Endothelial cell of umbilical vein (primary cell): ENCODE data around the gene SEMA5A. TPM values are rescaled to one million over a fixed set of nuclear protein-coding genes. Genes with fewer than 3 reads are reported as not detected.

Source experiments
- BruUV-seq: library from RNA; stranded (reverse); fragments of 400-500 nt; replicated peaks from 2 replicates; lab custom pipeline; 2021; lab: Mats Ljungman, UMichigan
- CTCF ChIA-PET: fragments of 300-600, 350-600 bp; sonication (Branson Sonifier 250); formaldehyde crosslinking; loops from one replicate; lab custom pipeline; 2021; ENCODE audit warnings: antibody characterized with exemption, inconsistent platforms; lab: Charles Lee
- POLR2A ChIA-PET: fragments of 300-600, 350-600 bp; sonication (Branson Sonifier 250); formaldehyde crosslinking; loops from one replicate; lab custom pipeline; 2021; ENCODE audit warnings: antibody characterized with exemption, inconsistent platforms; lab: Charles Lee
- DNase-seq: peaks from one replicate; pipeline ENCODE4 v3.0.0-alpha.2; 2011; ENCODE audit warnings: low read depth, low spot score
- FAIRE-seq: peaks from 2 replicates; lab custom pipeline; 2011; peaks lifted over from hg19 to GRCh38; lab: Jason Lieb, UNC
- H2AFZ ChIP-seq: 2 replicates; pipeline ENCODE4 v1.6.0; 2012; ENCODE audit warnings: low read depth, low read length, control low read depth, inconsistent platforms
- H3K27ac ChIP-seq: 2 replicates; pipeline ENCODE4 v1.5.1; 2011; ENCODE audit warnings: low read depth, mild to moderate bottlenecking, control low read depth, low read length, moderate library complexity; ENCODE audit not compliant: insufficient read depth
- H3K27me3 ChIP-seq, 2 experiments: 2 replicates each; pipeline versions ENCODE4 v1.6.0 to v1.6.1; 2011; ENCODE audit warnings: low read length in 2 of 2, mixed read lengths in 1 of 2; ENCODE audit not compliant: control insufficient read depth in 2 of 2, insufficient read depth in 2 of 2
- H3K36me3 ChIP-seq, 2 experiments: 2 replicates in 1 of 2; 3 replicates in 1 of 2; pipeline ENCODE4 v1.5.1; 2011; ENCODE audit warnings: low read length in 2 of 2, mild to moderate bottlenecking in 1 of 2, moderate library complexity in 1 of 2; ENCODE audit not compliant: control insufficient read depth in 2 of 2, insufficient read depth in 2 of 2; ENCODE audit errors: extremely low read depth in 1 of 2
- H3K4me1 ChIP-seq: 3 replicates; pipeline ENCODE4 v1.5.1; 2011; ENCODE audit warnings: mild to moderate bottlenecking, low read length; ENCODE audit not compliant: control insufficient read depth, insufficient read depth; ENCODE audit errors: extremely low read depth
- H3K4me2 ChIP-seq: 2 replicates; pipeline ENCODE4 v1.6.1; 2011; ENCODE audit warnings: low read length, control low read depth, mixed read lengths; ENCODE audit not compliant: insufficient read depth
- H3K4me3 ChIP-seq, 3 experiments: fragments of 200-600 bp in 1 of 3; sonication (generic), shearing (Covaris generic) in 1 of 3; replicated peaks in 1 of 3; 2 replicates each; pipeline ENCODE4 v1.5.1; 2011 to 2016; ENCODE audit warnings: control low read depth in 3 of 3, low read length in 3 of 3, mild to moderate bottlenecking in 2 of 3, inconsistent platforms in 1 of 3, low read depth in 1 of 3, moderate library complexity in 1 of 3; ENCODE audit not compliant: insufficient read depth in 1 of 3
- H3K79me2 ChIP-seq: 2 replicates; pipeline ENCODE4 v1.6.0; 2012; ENCODE audit warnings: low read length, inconsistent platforms; ENCODE audit not compliant: control insufficient read depth, insufficient read depth
- H3K9ac ChIP-seq: replicated peaks from 2 replicates; pipeline ENCODE3; 2011; ENCODE audit warnings: low read length, control low read depth; ENCODE audit not compliant: insufficient read depth; ENCODE audit errors: extremely low read depth
- H3K9me1 ChIP-seq: replicated peaks from 3 replicates; pipeline ENCODE4 v1.6.0; 2011; ENCODE audit warnings: mild to moderate bottlenecking, low read length; ENCODE audit not compliant: control insufficient read depth, insufficient read depth; ENCODE audit errors: extremely low read depth
- H3K9me3 ChIP-seq: replicated peaks from 2 replicates; pipeline ENCODE4 v1.5.1; 2012; ENCODE audit warnings: low read length, inconsistent platforms; ENCODE audit not compliant: control insufficient read depth, insufficient read depth
- H4K20me1 ChIP-seq: replicated peaks from 2 replicates; pipeline ENCODE3; 2011; ENCODE audit warnings: mild to moderate bottlenecking, low read length; ENCODE audit not compliant: control insufficient read depth, insufficient read depth; ENCODE audit errors: extremely low read depth
- EZH2 ChIP-seq: IDR thresholded peaks from 2 replicates; pipeline ENCODE4 v1.6.1; 2012; ENCODE audit warnings: borderline replicate concordance, low read depth, mild to moderate bottlenecking, moderate library complexity, low read length, inconsistent platforms; ENCODE audit not compliant: severe bottlenecking
- FOS ChIP-seq: IDR thresholded peaks from 2 replicates; pipeline ENCODE4 v1.6.1; 2011; ENCODE audit warnings: mild to moderate bottlenecking, low read length, moderate library complexity, borderline replicate concordance; ENCODE audit not compliant: insufficient read depth
- GATA2 ChIP-seq: IDR thresholded peaks from 2 replicates; pipeline ENCODE4 v1.7.0; 2011; ENCODE audit warnings: low read depth, mild to moderate bottlenecking, moderate library complexity, mixed read lengths, low read length; ENCODE audit not compliant: insufficient read length, insufficient read depth
- JUN ChIP-seq: IDR thresholded peaks from 2 replicates; pipeline ENCODE4 v1.6.1; 2011; ENCODE audit warnings: borderline replicate concordance, low read depth; ENCODE audit not compliant: insufficient read length, insufficient read depth
- MYC ChIP-seq: IDR thresholded peaks from one replicate; pipeline ENCODE4 v1.6.1; 2011; ENCODE audit warnings: mild to moderate bottlenecking, low read depth, low read length
- POLR2A ChIP-seq: IDR thresholded peaks from 2 replicates; pipeline ENCODE4 v1.6.1; 2012; ENCODE audit warnings: low read depth, mild to moderate bottlenecking, control low read depth, low read length
- POLR2AphosphoS5 ChIP-seq: IDR thresholded peaks from 2 replicates; pipeline ENCODE4 v1.6.1; 2012; ENCODE audit warnings: low read depth, mild to moderate bottlenecking, control low read depth, low read length, moderate library complexity; ENCODE audit not compliant: insufficient read depth
- dilution Hi-C: fragments of 300-500 bp; cut with MboI; formaldehyde crosslinking; loops from one replicate; pipeline ENCODE4 v1.15.0; 2019; ENCODE audit warnings: low sequenced_read_pairs; ENCODE audit not compliant: extremely low pct_ligation_motif_present
- intact Hi-C: fragments of 100-400 bp; cut with micrococcal nuclease; formaldehyde crosslinking; loops from one replicate; pipeline ENCODE4 v1.10.0; 2022
- polyA plus RNA-seq, 4 experiments: library from polyadenylated mRNA; depleted of rRNA in 3 of 4; stranded (reverse) in 3 of 4; unstranded in 1 of 4; fragments of >200 nt; gene quantifications; 2 replicates each; pipeline versions ENCODE4 v1.2.1 to v1.2.3, GENCODE V29; 2011 to 2012; ENCODE audit warnings: missing spikeins in 1 of 4
- total RNA-seq: library from RNA; stranded (reverse); gene quantifications from 2 replicates; pipeline ENCODE4 v1.2.3, GENCODE V29; 2021
- TF ChIP-seq, protein P1 (sequence below), 2 donors: IDR thresholded peaks; 1 replicate in 1 of 2; 2 replicates in 1 of 2; pipeline ENCODE4 v1.5.1; 2011; ENCODE audit warnings: low read length in 2 of 2, mild to moderate bottlenecking in 2 of 2, moderate library complexity in 2 of 2, control low read depth in 1 of 2, inconsistent platforms in 1 of 2, low read depth in 1 of 2; ENCODE audit not compliant: insufficient read depth in 1 of 2; ENCODE audit errors: extremely low read depth in 1 of 2
- TF ChIP-seq, protein P2 (sequence below): IDR thresholded peaks from 2 replicates; pipeline ENCODE4 v1.6.1; 2011; ENCODE audit not compliant: insufficient read depth, insufficient read length

The SEMA5A gene
- total and polyA plus RNA-seq, 2 donors (not counting 3 experiments of a cell fraction or from before 2014, with no cell fraction given), result 0.04 to 0.06 TPM

DNA sequence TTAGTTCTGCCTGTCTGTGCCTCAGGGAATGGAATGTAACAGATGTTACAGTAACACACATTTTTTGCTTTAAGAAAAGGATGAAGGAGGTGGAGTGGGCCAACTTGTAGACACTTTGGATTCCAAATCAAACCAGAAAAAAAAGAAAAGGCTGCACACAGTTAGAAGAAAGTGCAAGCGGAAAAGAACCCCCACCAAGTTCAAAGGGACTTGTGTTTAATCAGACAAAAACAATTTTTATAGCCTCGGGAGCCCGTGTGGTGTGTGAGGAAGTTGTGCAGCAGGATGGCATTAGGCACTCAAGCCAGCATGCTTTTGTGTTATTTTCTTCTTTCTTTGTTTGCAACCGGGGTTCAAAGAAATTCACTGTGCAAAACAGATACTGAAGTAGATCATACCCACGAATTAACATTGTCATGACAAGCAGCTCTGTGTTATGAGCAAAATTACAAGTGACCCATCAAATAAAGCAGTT, 189.5 kb downstream of the SEMA5A start:
- TF ChIP-seq GATA2 (no peak), FOS (no peak), POLR2A (no peak), EZH2 (no peak), JUN (no peak), MYC (no peak), POLR2AphosphoS5 (no peak)
- TF ChIP-seq, protein P1, sequence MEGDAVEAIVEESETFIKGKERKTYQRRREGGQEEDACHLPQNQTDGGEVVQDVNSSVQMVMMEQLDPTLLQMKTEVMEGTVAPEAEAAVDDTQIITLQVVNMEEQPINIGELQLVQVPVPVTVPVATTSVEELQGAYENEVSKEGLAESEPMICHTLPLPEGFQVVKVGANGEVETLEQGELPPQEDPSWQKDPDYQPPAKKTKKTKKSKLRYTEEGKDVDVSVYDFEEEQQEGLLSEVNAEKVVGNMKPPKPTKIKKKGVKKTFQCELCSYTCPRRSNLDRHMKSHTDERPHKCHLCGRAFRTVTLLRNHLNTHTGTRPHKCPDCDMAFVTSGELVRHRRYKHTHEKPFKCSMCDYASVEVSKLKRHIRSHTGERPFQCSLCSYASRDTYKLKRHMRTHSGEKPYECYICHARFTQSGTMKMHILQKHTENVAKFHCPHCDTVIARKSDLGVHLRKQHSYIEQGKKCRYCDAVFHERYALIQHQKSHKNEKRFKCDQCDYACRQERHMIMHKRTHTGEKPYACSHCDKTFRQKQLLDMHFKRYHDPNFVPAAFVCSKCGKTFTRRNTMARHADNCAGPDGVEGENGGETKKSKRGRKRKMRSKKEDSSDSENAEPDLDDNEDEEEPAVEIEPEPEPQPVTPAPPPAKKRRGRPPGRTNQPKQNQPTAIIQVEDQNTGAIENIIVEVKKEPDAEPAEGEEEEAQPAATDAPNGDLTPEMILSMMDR (IDR thresholded peaks at IDR 0.05; ENCODE audit: extremely low read depth in 1 of 2, insufficient read depth in 1 of 2, low read depth in 1 of 2, low read length in 2 of 2), result no peak
- TF ChIP-seq, protein P2, sequence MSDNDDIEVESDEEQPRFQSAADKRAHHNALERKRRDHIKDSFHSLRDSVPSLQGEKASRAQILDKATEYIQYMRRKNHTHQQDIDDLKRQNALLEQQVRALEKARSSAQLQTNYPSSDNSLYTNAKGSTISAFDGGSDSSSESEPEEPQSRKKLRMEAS, result no peak
- ChIA-PET POLR2A (no interaction called here), CTCF (no interaction called here)
- no TSS peak for BruUV-seq
- Histone ChIP-seq H2AFZ (no peak overlapping the region), H3K4me2 (no peak overlapping the region), H3K9me1 (no peaks in the 10 kb centered on the region), H3K27ac (no peak overlapping the region), H3K4me3 (no peak overlapping the region), H3K4me1 (no peaks in the 10 kb centered on the region), H3K79me2 (no peaks in the 10 kb centered on the region), H3K9ac (no peak overlapping the region), H3K9me3 (no peaks in the 10 kb centered on the region), H3K27me3 (no peaks in the 10 kb centered on the region), H4K20me1 (no peaks in the 10 kb centered on the region), H3K36me3 (no peaks in the 10 kb centered on the region)
- DNase-seq (no peak), FAIRE-seq (no peak)
- intact Hi-C loops, result no loop called here
- dilution Hi-C loops, result no loop called here
